ENCODE results near the gene DIAPH2.

The DIAPH2 gene

GRCh38 chrX:96756491-96756890, 71.8 kb downstream of the DIAPH2 start:
- H3K4me3 ChIP-seq (ENCODE audit: low read depth, low read length) = no peak overlapping the region
- no peaks in the 10 kb centered on the region; a peak in 1 of 3 replicates for H3K36me3 ChIP-seq (ENCODE audit: control insufficient read depth in 2 of 2, insufficient read depth in 1 of 2, low read length in 2 of 2)
- H3K9me3 ChIP-seq (ENCODE audit: control insufficient read depth, insufficient read depth, low read depth, low read length) = no peaks in the 10 kb centered on the region
- ChIA-PET CTCF (interaction anchor here (0.6 kb wide), 1 partner anchor 284 kb away, joined by 3 read pairs; no protein-coding TSS in a partner anchor), POLR2A (no interaction called here)
- H3K27ac ChIP-seq (ENCODE audit: extremely low read depth, low read depth, low read length) = no peak overlapping the region
- no peaks in the 10 kb centered on the region for H3K4me1 ChIP-seq (ENCODE audit: control insufficient read depth, insufficient read depth, low read length)
- TF ChIP-seq GLI2 (tag by site-specific recombination; IDR thresholded peaks at IDR 0.05; ENCODE audit: borderline replicate concordance, low read depth) = no peak
- TF ChIP-seq ZNF624 (tag by site-specific recombination; IDR thresholded peaks at IDR 0.05) = no peak
- no peak for TF ChIP-seq ZNF596 (tag by site-specific recombination; IDR thresholded peaks at IDR 0.05)
- TF ChIP-seq ZNF513 (tag by site-specific recombination; IDR thresholded peaks at IDR 0.05) = no peak
- no peak for TF ChIP-seq ZNF433 (tag by site-specific recombination; IDR thresholded peaks at IDR 0.05; ENCODE audit: low read depth)
- no peak for TF ChIP-seq ZNF248 (tag by site-specific recombination; IDR thresholded peaks at IDR 0.05)
- no peak for TF ChIP-seq KLF1 (tag by site-specific recombination; IDR thresholded peaks at IDR 0.05)
- no peak for TF ChIP-seq ZNF776 (tag by site-specific recombination; IDR thresholded peaks at IDR 0.05; ENCODE audit: borderline replicate concordance)
- no peak for TF ChIP-seq WT1 (tag by site-specific recombination; IDR thresholded peaks at IDR 0.05)
- no peak for TF ChIP-seq ZSCAN23 (tag by site-specific recombination; IDR thresholded peaks at IDR 0.05)
- TF ChIP-seq PRDM6 (tag by site-specific recombination; IDR thresholded peaks at IDR 0.05) = no peak

- ChIA-PET CTCF (interaction anchor here (3.4 kb wide), 1 partner anchor 10 kb away, joined by 16 read pairs; no protein-coding TSS in a partner anchor), POLR2A (no interaction called here)
- no peaks in the 10 kb centered on the region for H3K36me3 ChIP-seq (ENCODE audit: control insufficient read depth in 2 of 2, insufficient read depth in 1 of 2, low read length in 2 of 2)
- H3K9me3 ChIP-seq (ENCODE audit: control insufficient read depth, insufficient read depth, low read depth, low read length) = no peaks in the 10 kb centered on the region
- TF ChIP-seq PRDM10 (tag by site-specific recombination; IDR thresholded peaks at IDR 0.05) = no peak
- no peak for TF ChIP-seq ZNF776 (tag by site-specific recombination; IDR thresholded peaks at IDR 0.05; ENCODE audit: borderline replicate concordance)
- TF ChIP-seq ZNF610 (tag by site-specific recombination; IDR thresholded peaks at IDR 0.05; ENCODE audit: borderline replicate concordance) = no peak
- TF ChIP-seq ZNF707 (tag by site-specific recombination; IDR thresholded peaks at IDR 0.05) = no peak
- TF ChIP-seq BCL11B (tag by site-specific recombination; IDR thresholded peaks at IDR 0.05; ENCODE audit: low read depth) = no peak
- TF ChIP-seq ZEB2 (tag by site-specific recombination; IDR thresholded peaks at IDR 0.05) = no peak
- TF ChIP-seq ZNF514 (tag by site-specific recombination; IDR thresholded peaks at IDR 0.05) = no peak
- TF ChIP-seq ZNF624 (tag by site-specific recombination; IDR thresholded peaks at IDR 0.05) = no peak
- TF ChIP-seq ZNF521 (tag by site-specific recombination; IDR thresholded peaks at IDR 0.05) = no peak
- no peak for TF ChIP-seq SCRT1 (tag by site-specific recombination; IDR thresholded peaks at IDR 0.05; ENCODE audit: borderline replicate concordance)
- TF ChIP-seq SALL2 (tag by site-specific recombination; IDR thresholded peaks at IDR 0.05; ENCODE audit: borderline replicate concordance) = no peak
- TF ChIP-seq ZNF600 (tag by site-specific recombination; IDR thresholded peaks at IDR 0.05) = no peak
- TF ChIP-seq ZNF473 (tag by site-specific recombination; IDR thresholded peaks at IDR 0.05) = no peak
- no peak for TF ChIP-seq KLF1 (tag by site-specific recombination; IDR thresholded peaks at IDR 0.05)
- no peak for TF ChIP-seq BCL6B (tag by site-specific recombination; IDR thresholded peaks at IDR 0.05)
- H3K4me3 ChIP-seq (ENCODE audit: low read depth, low read length) = no peak overlapping the region
- H3K4me1 ChIP-seq (ENCODE audit: control insufficient read depth, insufficient read depth, low read length) = no peaks in the 10 kb centered on the region
- no peak overlapping the region for H3K27ac ChIP-seq (ENCODE audit: extremely low read depth, low read depth, low read length)
Measured at GRCh38 chrX:96761566-96761965, 76.9 kb downstream of the DIAPH2 start.

All from HEK293 (cell line).